Endometrial microvascular endothelial cells (primary cell): ENCODE measurements around the gene HELT. TPM values are rescaled to one million over a fixed set of nuclear protein-coding genes. Genes with fewer than 3 reads are reported as not detected.
"Not testable (repeated sequence)": the region's sequence is repeated elsewhere in the genome, so short reads cannot be mapped to it uniquely, and the experiment has no call there.

Experiments
- in situ Hi-C: cut with HindIII; loops from 2 replicates; pipeline ENCODE4 v1.10.0; 2017; ENCODE audit warnings: low sequenced_read_pairs, low pct_unique_long_range_greater_than_20kb; ENCODE audit errors: inconsistent ontology term
- total RNA-seq: library from RNA; depleted of rRNA; stranded (reverse); fragments of >200 nt; gene quantifications from one replicate; pipeline ENCODE4 v1.2.3, GENCODE V29; 2015; ENCODE audit errors: inconsistent ontology term

The HELT gene
- total RNA-seq, 1 donor from 2014 or later = not detected

DNA sequence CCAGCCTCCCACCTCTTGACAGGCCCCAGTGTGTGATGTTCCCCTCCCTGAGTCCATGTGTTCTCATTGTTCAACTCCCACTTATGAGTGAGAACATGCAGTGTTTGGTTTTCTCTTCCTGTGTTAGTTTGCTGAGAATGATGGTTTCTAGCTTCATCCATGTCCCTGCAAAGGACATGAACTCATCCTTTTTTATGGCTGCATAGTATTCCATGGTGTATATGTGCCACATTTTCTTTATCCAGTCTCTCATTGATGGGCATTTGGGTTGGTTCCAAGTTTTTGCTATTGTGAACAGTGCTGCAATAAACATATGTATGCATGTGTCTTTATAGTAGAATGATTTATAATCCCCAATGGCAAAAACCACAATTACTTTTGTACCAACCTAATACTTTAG lies 20.6 kb upstream of the HELT start:
- in situ Hi-C loops = not testable (repeated sequence)

DNA sequence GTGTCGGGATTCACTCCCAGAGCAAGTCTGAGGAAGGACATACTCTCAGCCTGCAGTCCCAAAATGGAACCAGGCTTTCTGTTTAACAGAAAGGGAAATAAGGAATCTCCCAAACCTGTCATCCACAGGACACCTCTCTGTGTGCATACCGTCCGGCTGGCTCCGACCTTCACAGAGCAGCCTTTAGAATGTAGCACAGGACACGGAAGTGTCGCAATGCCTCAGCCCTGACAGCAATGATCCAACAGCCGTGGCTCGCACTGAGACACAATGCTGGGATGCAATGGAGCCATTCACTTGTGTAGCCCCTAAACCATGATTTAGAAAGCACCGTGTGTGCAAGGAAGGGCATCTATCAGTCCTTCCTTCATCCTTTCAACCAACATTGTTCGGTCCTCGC lies 15.5 kb upstream of the HELT start:
- in situ Hi-C loops = no loop called here

- in situ Hi-C loops = no loop called here
Measured at GRCh38 chr4:185003596-185004351, 14.5 kb upstream of the HELT start.

- in situ Hi-C loops = no loop called here
Measured at GRCh38 chr4:185004562-185005218, 13.6 kb upstream of the HELT start.

DNA sequence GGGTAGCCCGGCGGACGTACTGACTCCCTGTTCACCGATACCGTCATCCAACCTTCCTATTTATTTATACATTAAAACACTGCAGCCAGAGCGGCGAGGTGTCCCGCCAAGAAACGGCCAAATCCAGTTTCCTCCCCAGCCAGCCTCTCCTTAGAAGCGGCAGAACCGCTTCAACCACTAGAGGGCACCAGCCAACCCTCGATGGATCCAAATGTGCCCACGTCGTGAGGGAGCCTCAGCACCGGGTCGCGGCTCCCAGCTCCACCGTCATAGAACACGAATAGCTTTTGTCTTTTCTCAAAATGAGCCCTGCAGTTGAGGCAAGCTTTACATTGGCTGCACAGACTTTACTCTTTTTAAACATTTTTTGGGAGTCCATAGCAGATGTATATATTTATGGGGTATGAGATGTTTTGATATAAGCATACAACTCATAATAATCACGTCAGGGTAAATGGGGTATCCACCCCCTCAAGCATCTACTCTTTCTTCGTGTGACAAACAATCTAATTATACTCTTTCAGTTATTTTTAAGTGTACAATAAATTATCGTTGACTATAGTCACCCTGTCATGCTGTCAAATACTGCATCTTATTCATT lies 13.0 kb upstream of the HELT start:
- in situ Hi-C loops = no loop called here

DNA sequence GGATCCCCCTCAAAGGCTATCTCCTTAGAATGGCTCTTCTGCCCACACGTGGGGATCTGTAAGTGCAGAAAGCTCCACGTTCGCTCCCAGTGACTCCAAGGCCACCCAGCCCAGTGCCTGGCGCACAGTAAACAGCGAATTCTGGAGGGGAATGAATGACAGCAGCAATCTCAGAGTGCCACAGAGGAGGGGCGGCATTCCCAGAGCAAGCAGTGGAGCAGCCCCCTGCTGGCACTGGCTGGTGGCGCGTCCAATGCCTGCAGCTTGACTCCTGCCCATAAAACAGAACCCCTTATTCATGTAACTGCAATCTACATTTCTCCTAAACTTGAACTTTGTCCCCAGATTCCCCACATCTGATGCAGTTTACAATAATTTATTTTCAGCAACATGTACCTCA lies 6.9 kb upstream of the HELT start:
- in situ Hi-C loops = no loop called here

GRCh38 chr4:185013417-185014125 lies 4.7 kb upstream of the HELT start:
- in situ Hi-C loops = no loop called here

- in situ Hi-C loops = no loop called here
Measured at GRCh38 chr4:185015108-185015507, 3.2 kb upstream of the HELT start.

- in situ Hi-C loops = no loop called here
Measured at GRCh38 chr4:185016101-185016940, 2.0 kb upstream of the HELT start.

GRCh38 chr4:185016946-185017758 lies 1.1 kb upstream of the HELT start:
- in situ Hi-C loops = no loop called here

- in situ Hi-C loops = no loop called here
Measured at GRCh38 chr4:185018834-185019455, 655 bp downstream of the HELT start.

- in situ Hi-C loops = no loop called here
Measured at GRCh38 chr4:185019456-185020292, 1.4 kb downstream of the HELT start.

DNA sequence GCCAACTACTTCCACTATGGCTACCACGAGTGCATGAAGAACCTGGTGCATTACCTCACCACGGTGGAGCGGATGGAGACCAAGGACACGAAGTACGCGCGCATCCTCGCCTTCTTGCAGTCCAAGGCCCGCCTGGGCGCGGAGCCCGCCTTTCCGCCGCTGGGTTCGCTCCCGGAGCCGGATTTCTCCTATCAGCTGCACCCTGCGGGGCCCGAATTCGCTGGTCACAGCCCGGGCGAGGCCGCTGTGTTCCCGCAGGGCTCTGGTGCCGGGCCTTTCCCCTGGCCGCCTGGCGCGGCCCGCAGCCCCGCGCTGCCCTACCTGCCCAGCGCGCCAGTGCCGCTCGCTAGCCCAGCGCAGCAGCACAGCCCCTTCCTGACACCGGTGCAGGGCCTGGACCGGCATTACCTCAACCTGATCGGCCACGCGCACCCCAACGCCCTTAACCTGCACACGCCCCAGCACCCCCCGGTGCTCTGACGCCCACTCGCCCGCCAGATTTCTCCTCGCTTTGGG lies 2.1 kb downstream of the HELT start:
- in situ Hi-C loops = no loop called here

GRCh38 chr4:185020863-185021761 lies 2.8 kb downstream of the HELT start:
- in situ Hi-C loops = no loop called here

DNA sequence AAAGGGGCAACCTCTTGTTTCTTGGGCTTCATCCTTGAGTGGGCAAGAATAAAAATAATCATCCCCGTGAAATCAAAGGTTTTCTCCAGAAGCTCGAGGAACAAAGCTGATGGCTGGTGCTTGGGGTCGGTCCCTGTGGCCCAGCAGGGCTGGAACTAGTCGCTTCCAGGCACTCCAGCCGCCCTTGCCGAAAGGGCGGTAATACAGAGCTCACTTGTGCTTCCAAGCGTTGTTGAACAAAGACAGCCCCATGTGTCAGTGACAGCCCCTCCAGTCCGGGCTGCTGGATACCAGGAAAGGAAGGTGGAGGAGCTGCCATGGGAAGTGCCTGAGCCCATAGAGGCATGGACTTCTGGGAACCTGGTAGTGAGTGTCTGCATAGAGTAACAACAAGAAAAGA lies 5.2 kb downstream of the HELT start:
- in situ Hi-C loops = no loop called here

DNA sequence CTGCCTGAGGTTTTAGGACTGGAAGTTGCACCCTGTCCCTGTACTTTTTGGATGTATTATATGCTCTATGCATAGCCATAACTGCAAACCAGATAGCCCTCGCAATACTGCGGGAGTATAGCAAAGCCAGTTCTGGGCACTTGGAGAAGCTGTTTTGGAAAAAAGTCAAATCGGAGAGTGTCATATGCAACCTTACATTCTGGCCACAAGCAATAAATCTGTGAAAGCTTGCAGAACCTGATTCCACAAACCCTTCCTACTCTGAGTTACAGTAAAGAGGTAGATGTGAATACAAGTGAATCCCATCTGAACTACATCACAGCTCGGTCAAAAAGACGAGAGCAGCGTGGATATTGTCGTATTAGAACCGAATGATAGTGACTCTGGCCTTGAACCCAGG lies 10.3 kb downstream of the HELT start:
- in situ Hi-C loops = no loop called here
